Measurements from ENCODE around the gene SAMMSON. TPM values are rescaled to one million over a fixed set of nuclear protein-coding genes. Genes with fewer than 3 reads are reported as not detected.
A peak's percentile ranks its signal among the peaks of the same experiment; 100 is the strongest.

The SAMMSON gene
- total RNA-seq, 1 donor from 2014 or later = not detected

DNA sequence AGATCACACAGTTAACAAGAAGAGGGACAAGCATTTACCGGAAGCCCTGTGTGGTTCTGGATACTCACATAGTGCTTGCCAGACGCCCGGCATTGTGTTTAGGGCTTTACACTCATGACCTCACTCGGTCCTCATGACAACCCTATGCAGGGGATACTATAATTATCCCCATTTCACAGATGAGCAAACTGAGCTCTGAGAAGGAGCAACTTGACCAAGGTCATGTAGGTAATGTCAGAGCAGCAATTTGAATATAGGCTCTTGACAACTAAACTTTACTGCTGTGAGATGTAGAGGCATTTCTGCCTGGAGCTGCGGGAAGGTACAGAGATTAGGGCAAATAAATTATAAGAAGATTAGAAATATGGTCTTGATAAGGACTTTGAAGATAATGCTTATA lies 70.0 kb downstream of the SAMMSON start:
- H3K27me3 Mint-ChIP-seq (ENCODE audit: low read depth) = peaks cover 55% of the 10 kb centered on the region
- no peak overlapping the region for H3K27ac Mint-ChIP-seq

DNA sequence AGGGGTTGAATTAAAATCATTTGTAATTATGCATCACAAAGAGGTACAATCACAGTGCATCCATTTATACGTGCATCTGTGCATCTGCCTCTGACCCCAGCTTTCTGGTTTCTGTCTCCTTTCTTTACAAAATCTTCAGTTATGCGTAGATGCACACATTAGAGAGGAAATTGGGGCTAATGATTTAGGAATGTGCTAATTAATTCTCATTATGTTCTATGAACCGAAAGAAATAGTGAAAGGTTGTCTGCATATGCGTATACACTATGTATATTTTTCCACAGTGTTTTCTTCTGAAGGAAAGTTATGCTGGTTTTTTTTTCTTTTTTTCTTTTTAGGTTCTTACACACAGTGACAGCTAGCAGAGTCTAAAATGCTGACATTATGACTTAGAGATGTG lies 71.6 kb downstream of the SAMMSON start:
- Mint-ChIP-seq H3K4me3 (no peak overlapping the region), H3K27ac (no peak overlapping the region), H3K9me3 (no peaks in the 10 kb centered on the region), H3K36me3 (no peaks in the 10 kb centered on the region), H3K27me3 (ENCODE audit: low read depth) (peaks cover 67% of the 10 kb centered on the region), H3K4me1 (peaks cover 29% of the 10 kb centered on the region)
- TF ChIP-seq, protein P1, sequence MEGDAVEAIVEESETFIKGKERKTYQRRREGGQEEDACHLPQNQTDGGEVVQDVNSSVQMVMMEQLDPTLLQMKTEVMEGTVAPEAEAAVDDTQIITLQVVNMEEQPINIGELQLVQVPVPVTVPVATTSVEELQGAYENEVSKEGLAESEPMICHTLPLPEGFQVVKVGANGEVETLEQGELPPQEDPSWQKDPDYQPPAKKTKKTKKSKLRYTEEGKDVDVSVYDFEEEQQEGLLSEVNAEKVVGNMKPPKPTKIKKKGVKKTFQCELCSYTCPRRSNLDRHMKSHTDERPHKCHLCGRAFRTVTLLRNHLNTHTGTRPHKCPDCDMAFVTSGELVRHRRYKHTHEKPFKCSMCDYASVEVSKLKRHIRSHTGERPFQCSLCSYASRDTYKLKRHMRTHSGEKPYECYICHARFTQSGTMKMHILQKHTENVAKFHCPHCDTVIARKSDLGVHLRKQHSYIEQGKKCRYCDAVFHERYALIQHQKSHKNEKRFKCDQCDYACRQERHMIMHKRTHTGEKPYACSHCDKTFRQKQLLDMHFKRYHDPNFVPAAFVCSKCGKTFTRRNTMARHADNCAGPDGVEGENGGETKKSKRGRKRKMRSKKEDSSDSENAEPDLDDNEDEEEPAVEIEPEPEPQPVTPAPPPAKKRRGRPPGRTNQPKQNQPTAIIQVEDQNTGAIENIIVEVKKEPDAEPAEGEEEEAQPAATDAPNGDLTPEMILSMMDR (IDR thresholded peaks at IDR 0.05; ENCODE audit: unreplicated experiment) = no peak
- DNase-seq (ENCODE audit: low spot score in 2 of 2, unreplicated experiment in 2 of 2) = no peak

More for the DNA sequence above, 70.0 kb downstream of the SAMMSON start:
- peaks cover 29% of the 10 kb centered on the region for H3K4me1 Mint-ChIP-seq
- no peak for DNase-seq (ENCODE audit: low spot score in 2 of 2, unreplicated experiment in 2 of 2)
- no peaks in the 10 kb centered on the region for H3K9me3 Mint-ChIP-seq
- TF ChIP-seq, protein P1 (IDR thresholded peaks at IDR 0.05; ENCODE audit: unreplicated experiment) = no peak
- H3K36me3 Mint-ChIP-seq = no peaks in the 10 kb centered on the region
- no peak overlapping the region for H3K4me3 Mint-ChIP-seq

GRCh38 chr3:70072180-70072579 lies 72.6 kb downstream of the SAMMSON start:
- Mint-ChIP-seq H3K27me3 (ENCODE audit: low read depth) (peaks cover 70% of the 10 kb centered on the region), H3K4me1 (peaks cover 29% of the 10 kb centered on the region)
- DNase-seq (ENCODE audit: low spot score in 2 of 2, unreplicated experiment in 2 of 2) = no peak

DNA sequence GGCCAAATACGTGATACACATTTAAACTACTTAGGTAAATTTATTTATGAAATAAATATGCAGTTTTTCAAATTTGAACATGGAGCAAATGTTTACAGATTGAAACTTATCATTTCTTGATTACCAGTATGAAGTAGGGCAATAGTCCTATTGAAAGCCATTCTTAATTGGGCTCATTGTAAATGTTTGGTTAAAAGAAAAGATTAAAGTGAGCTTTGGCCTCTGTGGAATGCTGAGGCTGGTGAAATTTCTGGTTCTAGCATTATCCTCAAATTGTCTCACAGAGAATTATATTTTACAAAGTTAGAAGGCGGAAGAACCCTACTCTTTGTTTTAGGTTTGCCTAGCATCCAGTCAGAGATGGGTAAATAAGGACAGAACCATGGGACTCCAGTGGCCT lies 73.2 kb downstream of the SAMMSON start:
- no peak for DNase-seq (ENCODE audit: low spot score in 2 of 2, unreplicated experiment in 2 of 2)
- Mint-ChIP-seq H3K4me1 (peaks cover 24% of the 10 kb centered on the region), H3K27ac (no peak overlapping the region), H3K36me3 (no peaks in the 10 kb centered on the region), H3K4me3 (no peak overlapping the region), H3K9me3 (peaks cover 3% of the 10 kb centered on the region), H3K27me3 (ENCODE audit: low read depth) (peaks cover 74% of the 10 kb centered on the region)
- TF ChIP-seq, protein P1 (IDR thresholded peaks at IDR 0.05; ENCODE audit: unreplicated experiment) = no peak

More at GRCh38 chr3:70072180-70072579, 72.6 kb downstream of the SAMMSON start:
- Mint-ChIP-seq H3K36me3 (no peaks in the 10 kb centered on the region), H3K4me3 (peak overlapping the region; percentile 59), H3K27ac (no peak overlapping the region), H3K9me3 (no peaks in the 10 kb centered on the region)
- TF ChIP-seq, protein P1 (IDR thresholded peaks at IDR 0.05; ENCODE audit: unreplicated experiment) = no peak

DNA sequence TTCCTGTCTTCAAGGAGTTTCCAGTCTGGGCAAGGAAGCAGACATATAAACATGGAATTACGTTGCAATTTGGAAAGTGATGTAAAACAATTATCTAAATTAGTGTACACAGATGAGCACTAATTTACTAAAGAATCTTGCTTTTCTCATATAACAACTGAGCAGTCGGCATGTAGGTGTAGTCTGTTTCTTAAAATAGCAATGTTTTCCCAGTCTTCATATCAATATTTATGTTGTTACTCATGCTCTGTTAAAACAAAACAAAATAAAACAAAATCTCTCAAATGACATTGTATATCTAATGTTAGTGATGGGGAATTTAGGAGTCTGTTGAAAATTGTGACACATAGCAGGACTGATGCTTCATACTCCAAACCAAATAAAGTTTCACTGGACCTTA lies 75.6 kb downstream of the SAMMSON start:
- peaks cover 14% of the 10 kb centered on the region for H3K4me1 Mint-ChIP-seq
- TF ChIP-seq, protein P1 (IDR thresholded peaks at IDR 0.05; ENCODE audit: unreplicated experiment) = no peak
- H3K27me3 Mint-ChIP-seq (ENCODE audit: low read depth) = peaks cover 57% of the 10 kb centered on the region
- DNase-seq (ENCODE audit: low spot score in 2 of 2, unreplicated experiment in 2 of 2) = no peak
- no peak overlapping the region for H3K4me3 Mint-ChIP-seq
- H3K27ac Mint-ChIP-seq = no peak overlapping the region
- H3K36me3 Mint-ChIP-seq = no peaks in the 10 kb centered on the region
- H3K9me3 Mint-ChIP-seq = peaks cover 10% of the 10 kb centered on the region

DNA sequence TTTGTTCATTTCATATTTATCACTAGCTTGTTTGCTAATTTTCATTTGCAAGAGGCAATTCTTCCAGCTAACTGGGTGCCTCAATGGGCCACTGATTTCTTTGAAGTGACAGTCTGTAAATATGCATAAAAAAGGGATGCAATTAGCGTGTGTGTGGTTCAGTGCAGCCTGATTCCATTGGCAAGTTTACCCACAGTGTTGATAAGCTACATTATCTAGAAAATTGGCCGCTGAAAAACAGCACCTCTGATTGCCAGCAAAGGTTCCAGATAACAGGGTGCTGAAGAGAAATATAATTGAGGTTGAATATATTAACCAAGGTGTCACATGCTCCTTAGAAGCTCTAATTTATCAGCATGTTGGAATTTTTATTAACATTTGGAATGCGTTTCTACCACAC lies 76.9 kb downstream of the SAMMSON start:
- H3K4me1 Mint-ChIP-seq = peaks cover 10% of the 10 kb centered on the region
- H3K9me3 Mint-ChIP-seq = peaks cover 10% of the 10 kb centered on the region
- no peak overlapping the region for H3K4me3 Mint-ChIP-seq
- TF ChIP-seq, protein P1 (IDR thresholded peaks at IDR 0.05; ENCODE audit: unreplicated experiment) = no peak
- peaks cover 51% of the 10 kb centered on the region for H3K27me3 Mint-ChIP-seq (ENCODE audit: low read depth)
- no peak for DNase-seq (ENCODE audit: low spot score in 2 of 2, unreplicated experiment in 2 of 2)
- H3K36me3 Mint-ChIP-seq = no peaks in the 10 kb centered on the region
- H3K27ac Mint-ChIP-seq = no peak overlapping the region
